HepG2 (cell line): ENCODE data around the gene CCDC97. TPM values are rescaled to one million over a fixed set of nuclear protein-coding genes. Genes with fewer than 3 reads are reported as not detected.

Experiments used
- DMTF1 ChIP-seq: sonication (generic); formaldehyde crosslinking; IDR thresholded peaks from 2 replicates; pipeline ENCODE4 v1.4.0; 2020; ENCODE audit warnings: mild to moderate bottlenecking, missing genetic modification reagents
- ERF ChIP-seq: IDR thresholded peaks from 2 replicates; pipeline ENCODE4 v1.6.1; 2018; ENCODE audit warnings: missing biosample characterization, missing genetic modification reagents
- FOXM1 ChIP-seq: sonication (generic); formaldehyde crosslinking; IDR thresholded peaks from 2 replicates; pipeline ENCODE4 v1.5.0; 2020; ENCODE audit warnings: missing genetic modification reagents
- KDM4B ChIP-seq: sonication (generic); formaldehyde crosslinking; IDR thresholded peaks from 2 replicates; pipeline ENCODE4 v1.4.0; 2020; ENCODE audit warnings: missing genetic modification reagents
- KDM5B ChIP-seq: sonication (generic); formaldehyde crosslinking; IDR thresholded peaks from 2 replicates; pipeline ENCODE4 v1.4.0; 2020; ENCODE audit warnings: missing genetic modification reagents, mild to moderate bottlenecking, borderline replicate concordance
- MNT ChIP-seq: fragments of 450-650 bp; IDR thresholded peaks from 2 replicates; pipeline ENCODE4 v1.6.1; 2016
- PBX3 ChIP-seq: sonication (generic); formaldehyde crosslinking; IDR thresholded peaks from 2 replicates; pipeline ENCODE4 v1.8.1; 2023; ENCODE audit warnings: missing genetic modification reagents, inconsistent platforms, borderline replicate concordance
- RFXANK ChIP-seq: IDR thresholded peaks from 2 replicates; pipeline ENCODE4 v1.6.1; 2016
- SNRNP70 ChIP-seq: fragments of 200-400 bp; formaldehyde crosslinking; IDR thresholded peaks from 2 replicates; pipeline ENCODE4 v1.6.1; 2017; ENCODE audit warnings: mild to moderate bottlenecking, low read depth, low read length, moderate library complexity
- SRSF1 ChIP-seq: fragments of 200-400 bp; formaldehyde crosslinking; optimal IDR thresholded peaks from 2 replicates; pipeline ENCODE3; 2017; ENCODE audit warnings: mild to moderate bottlenecking, low read depth, low read length, moderate library complexity
- ZBTB38 ChIP-seq: sonication (generic); formaldehyde crosslinking; IDR thresholded peaks from 2 replicates; pipeline ENCODE4 v1.5.1; 2020; ENCODE audit warnings: mild to moderate bottlenecking, missing genetic modification reagents
- ZNF7 ChIP-seq: IDR thresholded peaks from 2 replicates; pipeline ENCODE4 v1.6.1; 2016; ENCODE audit warnings: missing biosample characterization, missing genetic modification reagents
- polyA plus RNA-seq, 8 experiments: library from polyadenylated mRNA; depleted of rRNA in 3 of 8; stranded (reverse) in 7 of 8; unstranded in 1 of 8; fragments of >200 nt; fragmentation: Illumina TruSeq in 4 of 8; extraction: Trizol in 4 of 8; gene quantifications; 2 replicates each; pipeline versions ENCODE4 v1.2.1 to v1.2.3, GENCODE V29; 2011 to 2016; ENCODE audit warnings: low read depth in 4 of 8, missing spikeins in 1 of 8, mixed read lengths in 1 of 8; ENCODE audit not compliant: insufficient read depth in 1 of 8
- total RNA-seq, 5 experiments: library from RNA; depleted of rRNA; stranded (reverse); fragments of >200 nt; fragmentation: Illumina TruSeq; extraction: Trizol; gene quantifications; 2 replicates each; pipeline ENCODE4 v1.2.3, GENCODE V29; 2016; ENCODE audit warnings: low read depth in 1 of 5

CCDC97 gene
- total and polyA plus RNA-seq, 2 of the 13 experiments (the other 11 are each of a cell fraction or from before 2014, with no cell fraction given) = 6.2 to 7.3 TPM

GRCh38 chr19:41322451-41322850, 12.5 kb downstream of the CCDC97 start (continued):
- no peak for TF ChIP-seq ERF
- peak; percentile 73 for TF ChIP-seq SRSF1
- no peak for TF ChIP-seq DMTF1 (CRISPR knock-in tag)
- no peak for TF ChIP-seq RFXANK (CRISPR knock-in tag)
- TF ChIP-seq ZBTB38 (CRISPR knock-in tag) = 0 out of 2 replicates have a peak, but pooled peaks have one; percentile 7
- no peak for TF ChIP-seq ZNF7
- TF ChIP-seq FOXM1 (CRISPR knock-in tag) = no peak
- TF ChIP-seq KDM5B (CRISPR knock-in tag) = peak; percentile 51; the same call in 1 of the 2 replicates
- TF ChIP-seq MNT = no peak
- TF ChIP-seq PBX3 = no peak
- TF ChIP-seq KDM4B (CRISPR knock-in tag) = no peak
- TF ChIP-seq SNRNP70 = no peak
